HCT116 (cell line): ENCODE data around the gene IQGAP3. TPM values are rescaled to one million over a fixed set of nuclear protein-coding genes. Genes with fewer than 3 reads are reported as not detected.

Experiments used
- ATAC-seq: fragments of 200-7000 bp; cut with Tn5 transposase; 2 replicates; pipeline ENCODE4 v1.9.1; 2020; ENCODE audit warnings: mild to moderate bottlenecking, moderate library complexity
- BruUV-seq: library from RNA; stranded (reverse); fragments of 400-500 nt; replicated peaks from 2 replicates; lab custom pipeline; 2021; lab: Mats Ljungman, UMichigan
- CTCF ChIA-PET: fragments of 300-600 bp; sonication (Branson Sonifier 250); formaldehyde crosslinking; loops from one replicate; lab custom pipeline; 2021; ENCODE audit warnings: antibody characterized with exemption; lab: Charles Lee
- POLR2A ChIA-PET: fragments of 300-600, 350-600 bp; sonication (Branson Sonifier 250); formaldehyde crosslinking; loops from one replicate; lab custom pipeline; 2021; ENCODE audit warnings: antibody characterized with exemption; lab: Charles Lee
- RAD21 ChIA-PET, 2 experiments: fragments of 300-600 bp; sonication (Branson Sonifier 250); formaldehyde crosslinking; loops; one replicate each; lab custom pipeline; 2023; ENCODE audit warnings: low total read pairs in 2 of 2; ENCODE audit not compliant: uncharacterized antibody in 2 of 2, unreplicated experiment in 2 of 2, low non-redundant PET in 1 of 2; lab: Charles Lee
- DNase-seq: peaks from one replicate; pipeline ENCODE4 v3.0.0-alpha.2; 2010; ENCODE audit warnings: low read depth, low spot score
- H2AFZ ChIP-seq: fragments of 200-600 bp; shearing (Covaris generic), sonication (generic); 2 replicates; pipeline ENCODE4 v1.6.1; 2017; ENCODE audit warnings: low read depth, mixed run types, mixed read lengths, antibody characterized with exemption, low read length; ENCODE audit not compliant: poor library complexity, severe bottlenecking
- H3K27ac ChIP-seq: 2 replicates; pipeline ENCODE4 v1.5.1; 2012; ENCODE audit warnings: low read depth, low read length
- H3K27me3 ChIP-seq: fragments of 200-600 bp; sonication (generic); 2 replicates; pipeline ENCODE4 v1.6.1; 2016; ENCODE audit warnings: mixed run types, low read length, mixed read lengths; ENCODE audit not compliant: insufficient read depth
- H3K36me3 ChIP-seq, 2 experiments: fragments of 200-500 bp in 1 of 2; fragments of 200-600 bp in 1 of 2; sonication (Bioruptor generic) in 1 of 2; sonication (generic) in 1 of 2; 2 replicates each; pipeline versions ENCODE4 v1.5.1 to v1.6.1; 2014 to 2016; ENCODE audit warnings: low read length in 2 of 2, inconsistent platforms in 1 of 2, mixed read lengths in 1 of 2, mixed run types in 1 of 2; ENCODE audit not compliant: insufficient read depth in 2 of 2, control insufficient read depth in 1 of 2
- H3K4me1 ChIP-seq, 2 experiments: fragments of 200-600 bp in 1 of 2; sonication (generic) in 1 of 2; 2 replicates each; pipeline versions ENCODE4 v1.5.1 to v1.6.1; 2012 to 2017; ENCODE audit warnings: low read length in 2 of 2, inconsistent platforms in 1 of 2, mild to moderate bottlenecking in 1 of 2, mixed read lengths in 1 of 2, mixed run types in 1 of 2, moderate library complexity in 1 of 2; ENCODE audit not compliant: insufficient read depth in 2 of 2, control insufficient read depth in 1 of 2
- H3K4me2 ChIP-seq: fragments of 200-600 bp; sonication (generic); 2 replicates; pipeline ENCODE4 v1.6.1; 2017; ENCODE audit warnings: mixed run types, low read length, mixed read lengths
- H3K4me3 ChIP-seq, 2 experiments: fragments of 200-600 bp in 1 of 2; sonication (generic) in 1 of 2; replicated peaks in 1 of 2; 2 replicates each; pipeline ENCODE4 v1.5.1; 2011 to 2016; ENCODE audit warnings: low read length in 2 of 2, control low read depth in 1 of 2, low read depth in 1 of 2, mild to moderate bottlenecking in 1 of 2, mixed read lengths in 1 of 2, mixed run types in 1 of 2
- H3K79me2 ChIP-seq: fragments of 200-600 bp; sonication (generic); 2 replicates; pipeline ENCODE4 v1.6.1; 2017; ENCODE audit warnings: mild to moderate bottlenecking, mixed run types, low read length, moderate library complexity, mixed read lengths; ENCODE audit not compliant: insufficient read depth
- H3K9ac ChIP-seq: fragments of 200-600 bp; sonication (generic); 2 replicates; pipeline ENCODE4 v1.6.1; 2016; ENCODE audit warnings: low read length, mixed read lengths
- H3K9me2 ChIP-seq: fragments of 200-600 bp; sonication (generic), shearing (Covaris generic); 2 replicates; pipeline ENCODE4 v1.6.1; 2017; ENCODE audit warnings: mixed run types, mild to moderate bottlenecking, moderate library complexity; ENCODE audit not compliant: insufficient read depth
- H3K9me3 ChIP-seq, 2 experiments: fragments of 200-500 bp in 1 of 2; fragments of 200-600 bp in 1 of 2; sonication (Bioruptor generic) in 1 of 2; sonication (generic) in 1 of 2; 2 replicates each; pipeline ENCODE4 v1.6.1; 2014 to 2017; ENCODE audit warnings: low read length in 2 of 2, mixed read lengths in 2 of 2, inconsistent platforms in 1 of 2, low read depth in 1 of 2, mild to moderate bottlenecking in 1 of 2, mixed run types in 1 of 2, moderate library complexity in 1 of 2; ENCODE audit not compliant: control insufficient read depth in 1 of 2, insufficient read depth in 1 of 2
- H4K20me1 ChIP-seq: fragments of 200-600 bp; sonication (generic), shearing (Covaris generic); 2 replicates; pipeline ENCODE4 v1.6.1; 2017; ENCODE audit warnings: mixed run types, mild to moderate bottlenecking, moderate library complexity; ENCODE audit not compliant: insufficient read depth
- CBX3 ChIP-seq: IDR thresholded peaks from 2 replicates; pipeline ENCODE4 v1.6.1; 2012; ENCODE audit warnings: low read depth
- EGR1 ChIP-seq: IDR thresholded peaks from 2 replicates; pipeline ENCODE4 v1.6.1; 2012; ENCODE audit warnings: low read depth
- ELF1 ChIP-seq: IDR thresholded peaks from 2 replicates; pipeline ENCODE4 v1.6.1; 2012; ENCODE audit warnings: low read depth, borderline replicate concordance
- EZH2 ChIP-seq: fragments of 200-600 bp; sonication (generic); IDR thresholded peaks from 2 replicates; pipeline ENCODE4 v1.6.1; 2017; ENCODE audit warnings: antibody characterized with exemption, mixed run types
- FOSL1 ChIP-seq: IDR thresholded peaks from 2 replicates; pipeline ENCODE4 v1.6.1; 2012; ENCODE audit warnings: low read depth
- POLR2AphosphoS5 ChIP-seq: IDR thresholded peaks from 2 replicates; pipeline ENCODE4 v1.6.1; 2011; ENCODE audit warnings: mild to moderate bottlenecking, low read depth, low read length, moderate library complexity
- RAD21 ChIP-seq: IDR thresholded peaks from 2 replicates; pipeline ENCODE4 v1.6.1; 2012; ENCODE audit warnings: low read depth, mild to moderate bottlenecking
- SP1 ChIP-seq: IDR thresholded peaks from 2 replicates; pipeline ENCODE4 v1.6.1; 2012; ENCODE audit warnings: low read depth
- TCF7L2 ChIP-seq: IDR thresholded peaks from 2 replicates; pipeline ENCODE4 v1.7.0; 2011; ENCODE audit warnings: borderline replicate concordance, inconsistent platforms; ENCODE audit not compliant: insufficient read depth, insufficient read length; ENCODE audit errors: extremely low read depth
- YY1 ChIP-seq: IDR thresholded peaks from 2 replicates; pipeline ENCODE4 v1.6.1; 2011; ENCODE audit warnings: low read length, low read depth, moderate library complexity, mild to moderate bottlenecking; ENCODE audit not compliant: insufficient replicate concordance; ENCODE audit errors: extremely low read depth
- ZFX ChIP-seq: fragments of 450-650 bp; IDR thresholded peaks from 2 replicates; pipeline ENCODE4 v1.6.1; 2017
- ZNF274 ChIP-seq: fragments of 200-500 bp; sonication (Bioruptor generic); IDR thresholded peaks from 2 replicates; pipeline ENCODE4 v1.6.1; 2014; ENCODE audit warnings: mild to moderate bottlenecking, low read depth, low read length, inconsistent platforms
- intact Hi-C: fragments of 100-400 bp; cut with micrococcal nuclease; formaldehyde crosslinking; loops from 2 replicates; pipeline ENCODE4 v1.10.0; 2022
- total RNA-seq: library from RNA; stranded (reverse); gene quantifications from one replicate; pipeline ENCODE4 v1.2.1, GENCODE V29; 2021; ENCODE audit not compliant: unreplicated experiment
- TF ChIP-seq, protein P1 (sequence below): IDR thresholded peaks from 2 replicates; pipeline ENCODE4 v1.6.1; 2012; ENCODE audit warnings: low read depth
- TF ChIP-seq, protein P2 (sequence below), 3 experiments: fragments of 200-600 bp in 1 of 3; sonication (generic) in 1 of 3; IDR thresholded peaks in 2 of 3; conservative IDR thresholded peaks in 1 of 3; 2 replicates each; pipeline ENCODE4 v1.5.1; 2012 to 2017; ENCODE audit warnings: low read depth in 2 of 3, low read length in 2 of 3, antibody characterized with exemption in 1 of 3, borderline replicate concordance in 1 of 3, control low read depth in 1 of 3, mild to moderate bottlenecking in 1 of 3, mixed read lengths in 1 of 3, mixed run types in 1 of 3, moderate library complexity in 1 of 3; ENCODE audit not compliant: insufficient read depth in 1 of 3
- TF ChIP-seq, protein P3 (sequence below): IDR thresholded peaks from 2 replicates; pipeline ENCODE4 v1.6.1; 2012
- TF ChIP-seq, protein P4 (sequence below): IDR thresholded peaks from 2 replicates; pipeline ENCODE4 v1.6.1; 2011; ENCODE audit warnings: mild to moderate bottlenecking, low read length, moderate library complexity; ENCODE audit not compliant: insufficient replicate concordance; ENCODE audit errors: extremely low read depth

The IQGAP3 gene
- total RNA-seq, 1 experiment from 2014 or later = 38.8 TPM

DNA sequence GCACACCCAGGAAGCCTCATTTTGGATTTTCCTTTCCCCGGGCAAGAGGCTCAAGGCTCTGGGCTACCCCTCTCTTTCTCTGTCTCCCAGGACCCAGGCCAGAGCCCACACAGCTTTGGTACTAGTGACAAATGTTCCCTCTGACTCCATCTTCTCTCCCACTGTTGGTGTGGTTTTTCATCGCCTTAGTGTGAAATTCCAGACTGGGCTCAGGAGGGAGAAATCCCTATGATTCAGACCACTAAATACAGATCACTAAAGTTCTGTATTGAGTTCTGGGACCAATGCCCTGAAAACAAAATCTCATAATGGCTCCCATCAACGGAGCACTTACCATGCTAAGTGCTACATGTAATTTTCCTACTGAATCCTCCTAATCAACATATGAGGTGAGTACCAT lies 26.1 kb downstream of the IQGAP3 start:
- H2AFZ ChIP-seq = no peak overlapping the region
- TF ChIP-seq YY1 (no peak), EGR1 (no peak), SP1 (no peak), POLR2AphosphoS5 (no peak), RAD21 (no peak), TCF7L2 (no peak), CBX3 (no peak), ZFX (no peak), EZH2 (no peak), ZNF274 (no peak), FOSL1 (no peak), ELF1 (no peak)
- TF ChIP-seq, protein P1, sequence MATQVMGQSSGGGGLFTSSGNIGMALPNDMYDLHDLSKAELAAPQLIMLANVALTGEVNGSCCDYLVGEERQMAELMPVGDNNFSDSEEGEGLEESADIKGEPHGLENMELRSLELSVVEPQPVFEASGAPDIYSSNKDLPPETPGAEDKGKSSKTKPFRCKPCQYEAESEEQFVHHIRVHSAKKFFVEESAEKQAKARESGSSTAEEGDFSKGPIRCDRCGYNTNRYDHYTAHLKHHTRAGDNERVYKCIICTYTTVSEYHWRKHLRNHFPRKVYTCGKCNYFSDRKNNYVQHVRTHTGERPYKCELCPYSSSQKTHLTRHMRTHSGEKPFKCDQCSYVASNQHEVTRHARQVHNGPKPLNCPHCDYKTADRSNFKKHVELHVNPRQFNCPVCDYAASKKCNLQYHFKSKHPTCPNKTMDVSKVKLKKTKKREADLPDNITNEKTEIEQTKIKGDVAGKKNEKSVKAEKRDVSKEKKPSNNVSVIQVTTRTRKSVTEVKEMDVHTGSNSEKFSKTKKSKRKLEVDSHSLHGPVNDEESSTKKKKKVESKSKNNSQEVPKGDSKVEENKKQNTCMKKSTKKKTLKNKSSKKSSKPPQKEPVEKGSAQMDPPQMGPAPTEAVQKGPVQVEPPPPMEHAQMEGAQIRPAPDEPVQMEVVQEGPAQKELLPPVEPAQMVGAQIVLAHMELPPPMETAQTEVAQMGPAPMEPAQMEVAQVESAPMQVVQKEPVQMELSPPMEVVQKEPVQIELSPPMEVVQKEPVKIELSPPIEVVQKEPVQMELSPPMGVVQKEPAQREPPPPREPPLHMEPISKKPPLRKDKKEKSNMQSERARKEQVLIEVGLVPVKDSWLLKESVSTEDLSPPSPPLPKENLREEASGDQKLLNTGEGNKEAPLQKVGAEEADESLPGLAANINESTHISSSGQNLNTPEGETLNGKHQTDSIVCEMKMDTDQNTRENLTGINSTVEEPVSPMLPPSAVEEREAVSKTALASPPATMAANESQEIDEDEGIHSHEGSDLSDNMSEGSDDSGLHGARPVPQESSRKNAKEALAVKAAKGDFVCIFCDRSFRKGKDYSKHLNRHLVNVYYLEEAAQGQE = no peak
- TF ChIP-seq, protein P2, sequence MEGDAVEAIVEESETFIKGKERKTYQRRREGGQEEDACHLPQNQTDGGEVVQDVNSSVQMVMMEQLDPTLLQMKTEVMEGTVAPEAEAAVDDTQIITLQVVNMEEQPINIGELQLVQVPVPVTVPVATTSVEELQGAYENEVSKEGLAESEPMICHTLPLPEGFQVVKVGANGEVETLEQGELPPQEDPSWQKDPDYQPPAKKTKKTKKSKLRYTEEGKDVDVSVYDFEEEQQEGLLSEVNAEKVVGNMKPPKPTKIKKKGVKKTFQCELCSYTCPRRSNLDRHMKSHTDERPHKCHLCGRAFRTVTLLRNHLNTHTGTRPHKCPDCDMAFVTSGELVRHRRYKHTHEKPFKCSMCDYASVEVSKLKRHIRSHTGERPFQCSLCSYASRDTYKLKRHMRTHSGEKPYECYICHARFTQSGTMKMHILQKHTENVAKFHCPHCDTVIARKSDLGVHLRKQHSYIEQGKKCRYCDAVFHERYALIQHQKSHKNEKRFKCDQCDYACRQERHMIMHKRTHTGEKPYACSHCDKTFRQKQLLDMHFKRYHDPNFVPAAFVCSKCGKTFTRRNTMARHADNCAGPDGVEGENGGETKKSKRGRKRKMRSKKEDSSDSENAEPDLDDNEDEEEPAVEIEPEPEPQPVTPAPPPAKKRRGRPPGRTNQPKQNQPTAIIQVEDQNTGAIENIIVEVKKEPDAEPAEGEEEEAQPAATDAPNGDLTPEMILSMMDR (IDR thresholded peaks at IDR 0.05 in 2 of 3, conservative IDR thresholded peaks at IDR 0.05 in 1 of 3; ENCODE audit: borderline replicate concordance in 1 of 3, insufficient read depth in 1 of 3, low read depth in 2 of 3, low read length in 2 of 3) = no peak
- TF ChIP-seq, protein P3, sequence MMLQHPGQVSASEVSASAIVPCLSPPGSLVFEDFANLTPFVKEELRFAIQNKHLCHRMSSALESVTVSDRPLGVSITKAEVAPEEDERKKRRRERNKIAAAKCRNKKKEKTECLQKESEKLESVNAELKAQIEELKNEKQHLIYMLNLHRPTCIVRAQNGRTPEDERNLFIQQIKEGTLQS = no peak
- TF ChIP-seq, protein P4, sequence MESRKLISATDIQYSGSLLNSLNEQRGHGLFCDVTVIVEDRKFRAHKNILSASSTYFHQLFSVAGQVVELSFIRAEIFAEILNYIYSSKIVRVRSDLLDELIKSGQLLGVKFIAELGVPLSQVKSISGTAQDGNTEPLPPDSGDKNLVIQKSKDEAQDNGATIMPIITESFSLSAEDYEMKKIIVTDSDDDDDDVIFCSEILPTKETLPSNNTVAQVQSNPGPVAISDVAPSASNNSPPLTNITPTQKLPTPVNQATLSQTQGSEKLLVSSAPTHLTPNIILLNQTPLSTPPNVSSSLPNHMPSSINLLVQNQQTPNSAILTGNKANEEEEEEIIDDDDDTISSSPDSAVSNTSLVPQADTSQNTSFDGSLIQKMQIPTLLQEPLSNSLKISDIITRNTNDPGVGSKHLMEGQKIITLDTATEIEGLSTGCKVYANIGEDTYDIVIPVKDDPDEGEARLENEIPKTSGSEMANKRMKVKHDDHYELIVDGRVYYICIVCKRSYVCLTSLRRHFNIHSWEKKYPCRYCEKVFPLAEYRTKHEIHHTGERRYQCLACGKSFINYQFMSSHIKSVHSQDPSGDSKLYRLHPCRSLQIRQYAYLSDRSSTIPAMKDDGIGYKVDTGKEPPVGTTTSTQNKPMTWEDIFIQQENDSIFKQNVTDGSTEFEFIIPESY = no peak
- intact Hi-C loops = no loop called here
- H3K9me3 ChIP-seq = no peaks in the 10 kb centered on the region
- no peaks in the 10 kb centered on the region for H3K79me2 ChIP-seq
- no peaks in the 10 kb centered on the region for H3K9me2 ChIP-seq
- peaks cover 0 to 8% of the 10 kb centered on the region in 2 experiments; a peak in 3 of 4 replicates for H3K36me3 ChIP-seq
- no TSS peak for BruUV-seq
- CTCF ChIA-PET = no interaction called here
- H3K4me3 ChIP-seq = no peak overlapping the region
- H3K4me2 ChIP-seq = no peak overlapping the region
- no peak overlapping the region for H3K27ac ChIP-seq
- H3K4me1 ChIP-seq = peaks cover 0 to under 1% of the 10 kb centered on the region in 2 experiments; a peak in 1 of 4 replicates
- no peaks in the 10 kb centered on the region for H3K27me3 ChIP-seq
- H3K9ac ChIP-seq = no peak overlapping the region
- ATAC-seq (no peak), DNase-seq (no peak)
- RAD21 ChIA-PET = no interaction called here
- POLR2A ChIA-PET = no interaction called here
- H4K20me1 ChIP-seq = no peaks in the 10 kb centered on the region
